ENCODE measurements around the gene GSTP1.

GSTP1 gene

DNA sequence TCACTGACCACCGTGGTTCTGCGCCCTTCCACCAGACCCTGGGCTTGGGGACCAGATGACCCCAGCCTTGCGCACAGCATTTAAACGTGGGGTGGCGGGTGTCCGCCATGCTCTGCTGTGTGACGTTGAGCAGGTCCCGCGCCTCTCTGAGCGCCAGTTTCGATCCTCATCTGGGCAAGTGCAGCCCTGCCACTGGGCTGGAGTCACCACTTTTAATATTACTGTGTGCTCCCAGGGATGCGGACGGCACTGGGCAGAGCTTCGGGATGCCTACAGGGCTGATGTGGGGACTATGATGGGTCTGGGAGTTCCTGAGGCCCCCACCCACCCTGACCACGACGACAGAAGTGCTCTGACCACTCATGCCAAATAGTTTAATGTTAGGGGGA, 47.3 kb downstream of the GSTP1 start:
- no peaks in the 10 kb centered on the region for H3K79me2 ChIP-seq (ENCODE audit: control insufficient read depth, insufficient read depth, low read length, unreplicated experiment)
- H3K36me3 ChIP-seq (ENCODE audit: insufficient read depth, low read length): no peaks in the 10 kb centered on the region
- H3K27me3 ChIP-seq (ENCODE audit: insufficient read depth, low read length): no peaks in the 10 kb centered on the region
- H2AFZ ChIP-seq (ENCODE audit: low read length, unreplicated experiment): peak overlapping the region; percentile 92
- no peak overlapping the region for H3K27ac ChIP-seq (ENCODE audit: low read depth, low read length)
- H3K4me1 ChIP-seq (ENCODE audit: control insufficient read depth, insufficient read depth, low read length, unreplicated experiment): peaks cover 4% of the 10 kb centered on the region
- peak overlapping the region; percentile 82 for H3K4me3 ChIP-seq (ENCODE audit: low read depth, low read length)

DNA sequence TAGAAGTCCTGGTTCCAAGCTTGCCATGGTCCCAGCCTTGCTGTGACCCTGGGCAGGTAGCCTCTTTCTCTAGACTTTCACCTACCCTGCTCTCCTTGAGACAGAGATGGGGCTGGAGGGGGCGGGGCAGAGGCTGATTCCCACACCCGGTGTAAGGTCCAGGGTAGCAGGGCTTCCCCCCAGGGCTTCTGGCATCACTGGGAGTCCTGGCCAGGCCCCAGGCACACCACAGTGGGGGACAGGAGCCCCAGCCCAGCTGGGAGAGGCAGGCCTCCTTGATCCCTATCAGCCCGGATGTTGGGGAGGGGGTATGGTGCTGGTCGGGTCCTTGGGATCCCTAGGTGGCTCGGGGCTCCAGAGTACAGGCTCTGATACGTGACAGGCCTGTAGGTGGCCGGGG, 47.8 kb downstream of the GSTP1 start:
- H3K4me3 ChIP-seq (ENCODE audit: low read depth, low read length): no peak overlapping the region; the same call in 1 of the 2 replicates
- no peak overlapping the region for H3K27ac ChIP-seq (ENCODE audit: low read depth, low read length)

DNA sequence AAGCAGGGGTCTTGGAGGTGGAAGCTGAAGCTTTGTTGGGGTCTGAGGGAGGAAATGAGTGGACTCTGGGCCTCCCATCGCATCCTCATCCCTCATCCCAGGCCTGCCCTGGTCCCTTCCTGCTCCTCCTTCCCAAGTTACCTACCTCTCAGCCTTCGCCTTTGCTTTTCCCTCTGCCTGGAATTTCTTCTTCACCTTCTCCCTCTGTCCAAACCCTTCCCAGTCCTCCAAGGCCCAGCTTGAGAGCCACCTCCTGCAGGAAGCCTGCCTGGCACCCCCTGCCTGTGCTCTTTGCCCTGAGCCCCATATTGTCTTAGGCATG, 48.2 kb downstream of the GSTP1 start:
- Histone ChIP-seq H3K27ac (ENCODE audit: low read depth, low read length) (no peak overlapping the region), H3K27me3 (ENCODE audit: insufficient read depth, low read length) (no peaks in the 10 kb centered on the region), H3K4me1 (ENCODE audit: control insufficient read depth, insufficient read depth, low read length, unreplicated experiment) (peaks cover 4% of the 10 kb centered on the region), H2AFZ (ENCODE audit: low read length, unreplicated experiment) (no peak overlapping the region), H3K4me3 (ENCODE audit: low read depth, low read length) (no peak overlapping the region), H3K36me3 (ENCODE audit: insufficient read depth, low read length) (no peaks in the 10 kb centered on the region), H3K79me2 (ENCODE audit: control insufficient read depth, insufficient read depth, low read length, unreplicated experiment) (no peaks in the 10 kb centered on the region)

More for the DNA sequence above, 47.8 kb downstream of the GSTP1 start:
- H2AFZ ChIP-seq (ENCODE audit: low read length, unreplicated experiment): no peak overlapping the region
- no peaks in the 10 kb centered on the region for H3K27me3 ChIP-seq (ENCODE audit: insufficient read depth, low read length)
- no peaks in the 10 kb centered on the region for H3K36me3 ChIP-seq (ENCODE audit: insufficient read depth, low read length)
- peaks cover 4% of the 10 kb centered on the region for H3K4me1 ChIP-seq (ENCODE audit: control insufficient read depth, insufficient read depth, low read length, unreplicated experiment)
- no peaks in the 10 kb centered on the region for H3K79me2 ChIP-seq (ENCODE audit: control insufficient read depth, insufficient read depth, low read length, unreplicated experiment)

DNA sequence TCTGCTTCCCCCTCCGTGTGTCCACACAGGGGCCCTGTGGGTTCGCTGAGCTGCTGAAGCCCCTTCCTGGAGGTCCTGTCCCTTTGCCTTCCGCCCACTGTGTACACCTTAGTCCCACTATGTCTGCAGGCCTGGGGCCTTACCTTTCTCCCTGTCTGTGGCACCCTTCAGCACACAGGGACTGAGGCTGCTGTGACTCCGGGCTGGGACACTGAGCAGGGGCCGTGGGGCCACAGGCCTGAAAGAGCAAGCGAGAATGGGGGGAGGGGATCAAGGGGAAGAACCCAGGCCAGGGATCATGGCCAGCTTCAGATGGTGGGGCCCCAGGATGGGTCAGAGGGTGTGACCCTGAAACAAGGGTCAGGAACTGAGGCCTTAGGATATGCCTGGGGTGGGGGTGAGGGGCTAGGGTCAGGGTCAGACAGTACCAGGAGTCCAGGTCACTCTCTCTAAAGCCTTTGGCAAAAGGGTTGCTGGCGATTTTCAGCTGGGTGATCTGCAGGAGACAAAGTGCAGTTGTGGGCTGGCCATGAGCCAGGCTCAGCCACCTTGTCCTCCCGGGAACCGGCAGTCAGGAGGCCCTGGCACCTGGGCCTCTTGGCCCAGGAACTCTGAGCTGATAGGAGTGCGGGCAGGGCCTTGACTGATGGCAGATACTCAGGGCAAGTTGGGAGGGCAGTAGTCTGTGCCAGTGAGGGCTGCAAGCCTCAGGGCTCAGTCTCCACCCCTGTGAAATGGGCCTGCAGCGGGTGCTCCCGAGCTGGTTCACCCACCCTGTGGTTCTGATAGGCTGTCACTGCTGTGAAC, 48.8 kb downstream of the GSTP1 start:
- H2AFZ ChIP-seq (ENCODE audit: low read length, unreplicated experiment): no peak overlapping the region
- no peak overlapping the region for H3K4me3 ChIP-seq (ENCODE audit: low read depth, low read length)
- no peak overlapping the region for H3K27ac ChIP-seq (ENCODE audit: low read depth, low read length)
- H3K4me1 ChIP-seq (ENCODE audit: control insufficient read depth, insufficient read depth, low read length, unreplicated experiment): peaks cover 4% of the 10 kb centered on the region
- no peaks in the 10 kb centered on the region for H3K79me2 ChIP-seq (ENCODE audit: control insufficient read depth, insufficient read depth, low read length, unreplicated experiment)
- H3K36me3 ChIP-seq (ENCODE audit: insufficient read depth, low read length): no peaks in the 10 kb centered on the region
- H3K27me3 ChIP-seq (ENCODE audit: insufficient read depth, low read length): no peaks in the 10 kb centered on the region

DNA sequence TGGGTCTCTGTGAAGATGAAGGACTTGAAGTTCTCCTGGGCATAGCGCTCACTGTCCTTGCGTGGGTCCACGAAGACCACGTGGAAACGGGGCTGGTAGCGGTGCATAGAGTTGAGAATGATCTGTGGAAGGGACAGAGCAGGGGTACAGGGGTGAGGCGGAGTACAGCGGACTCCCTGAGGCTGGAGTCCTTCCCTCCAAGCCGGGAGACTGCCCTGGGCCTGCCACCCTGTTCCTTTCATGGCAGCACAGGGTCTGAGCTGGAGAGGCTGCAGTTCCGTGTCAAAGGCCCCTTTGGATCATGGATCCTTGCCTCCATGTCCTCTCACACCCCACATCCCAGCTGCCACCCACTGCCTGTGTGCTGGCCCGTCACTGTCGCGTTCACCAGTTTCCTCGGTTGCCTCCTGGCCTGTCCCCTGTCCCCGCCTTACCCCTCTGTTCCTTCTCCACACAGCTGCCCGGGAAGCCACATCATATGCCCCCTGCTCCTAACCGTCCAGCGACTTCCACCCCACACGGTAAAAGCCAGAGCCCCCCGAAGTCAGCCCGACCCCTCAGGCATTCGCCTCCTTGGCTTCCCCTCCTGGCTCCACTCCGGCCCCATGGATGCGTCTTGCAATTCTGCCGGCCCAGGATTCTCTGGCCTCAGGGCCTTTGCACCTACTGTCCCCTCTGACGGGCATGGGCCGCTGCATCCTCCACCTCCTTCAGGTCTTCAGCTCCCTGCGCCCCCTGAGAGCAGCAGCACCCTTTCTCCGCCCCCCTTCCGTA, 49.6 kb downstream of the GSTP1 start:
- Histone ChIP-seq H3K27ac (ENCODE audit: low read depth, low read length) (no peak overlapping the region), H3K36me3 (ENCODE audit: insufficient read depth, low read length) (no peaks in the 10 kb centered on the region), H2AFZ (ENCODE audit: low read length, unreplicated experiment) (no peak overlapping the region), H3K4me1 (ENCODE audit: control insufficient read depth, insufficient read depth, low read length, unreplicated experiment) (peaks cover 4% of the 10 kb centered on the region), H3K27me3 (ENCODE audit: insufficient read depth, low read length) (no peaks in the 10 kb centered on the region), H3K79me2 (ENCODE audit: control insufficient read depth, insufficient read depth, low read length, unreplicated experiment) (no peaks in the 10 kb centered on the region), H3K4me3 (ENCODE audit: low read depth, low read length) (no peak overlapping the region)

DNA sequence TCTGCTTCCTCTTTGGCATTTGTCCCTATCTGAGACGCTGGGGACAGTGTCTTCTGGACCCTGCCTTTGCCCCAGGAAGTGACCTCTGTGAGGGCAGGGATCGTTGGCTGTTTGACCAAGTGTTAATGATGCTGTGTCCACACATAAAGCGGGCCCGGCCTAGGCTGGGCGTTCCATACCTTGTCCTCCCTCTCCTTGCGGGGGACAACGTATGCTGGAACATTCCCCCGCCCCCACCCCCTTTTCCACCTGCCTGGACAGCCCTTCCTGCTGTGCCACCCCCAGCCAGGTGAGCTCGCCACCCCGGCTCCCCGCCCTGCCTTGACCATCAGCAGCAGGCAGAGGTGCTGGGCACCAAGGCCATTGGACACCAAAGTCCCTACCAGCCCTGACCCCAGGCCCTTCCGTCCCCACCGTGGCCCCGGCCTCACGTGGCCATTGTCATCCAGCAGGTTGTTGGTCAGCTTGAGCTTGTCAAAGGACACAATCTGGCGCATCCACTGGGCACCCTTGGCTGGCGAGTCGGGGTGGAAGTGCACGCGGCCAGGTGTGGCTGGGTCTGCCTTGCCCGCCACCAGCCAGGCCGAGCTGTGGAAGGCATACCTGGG, 50.2 kb downstream of the GSTP1 start:
- no peaks in the 10 kb centered on the region; the same call in 1 of the 2 replicates for H3K27me3 ChIP-seq (ENCODE audit: insufficient read depth, low read length)
- no peaks in the 10 kb centered on the region for H3K79me2 ChIP-seq (ENCODE audit: control insufficient read depth, insufficient read depth, low read length, unreplicated experiment)
- peaks cover 4% of the 10 kb centered on the region for H3K4me1 ChIP-seq (ENCODE audit: control insufficient read depth, insufficient read depth, low read length, unreplicated experiment)
- no peak overlapping the region for H3K27ac ChIP-seq (ENCODE audit: low read depth, low read length)
- H3K4me3 ChIP-seq (ENCODE audit: low read depth, low read length): no peak overlapping the region
- H2AFZ ChIP-seq (ENCODE audit: low read length, unreplicated experiment): no peak overlapping the region
- no peaks in the 10 kb centered on the region for H3K36me3 ChIP-seq (ENCODE audit: insufficient read depth, low read length)

DNA sequence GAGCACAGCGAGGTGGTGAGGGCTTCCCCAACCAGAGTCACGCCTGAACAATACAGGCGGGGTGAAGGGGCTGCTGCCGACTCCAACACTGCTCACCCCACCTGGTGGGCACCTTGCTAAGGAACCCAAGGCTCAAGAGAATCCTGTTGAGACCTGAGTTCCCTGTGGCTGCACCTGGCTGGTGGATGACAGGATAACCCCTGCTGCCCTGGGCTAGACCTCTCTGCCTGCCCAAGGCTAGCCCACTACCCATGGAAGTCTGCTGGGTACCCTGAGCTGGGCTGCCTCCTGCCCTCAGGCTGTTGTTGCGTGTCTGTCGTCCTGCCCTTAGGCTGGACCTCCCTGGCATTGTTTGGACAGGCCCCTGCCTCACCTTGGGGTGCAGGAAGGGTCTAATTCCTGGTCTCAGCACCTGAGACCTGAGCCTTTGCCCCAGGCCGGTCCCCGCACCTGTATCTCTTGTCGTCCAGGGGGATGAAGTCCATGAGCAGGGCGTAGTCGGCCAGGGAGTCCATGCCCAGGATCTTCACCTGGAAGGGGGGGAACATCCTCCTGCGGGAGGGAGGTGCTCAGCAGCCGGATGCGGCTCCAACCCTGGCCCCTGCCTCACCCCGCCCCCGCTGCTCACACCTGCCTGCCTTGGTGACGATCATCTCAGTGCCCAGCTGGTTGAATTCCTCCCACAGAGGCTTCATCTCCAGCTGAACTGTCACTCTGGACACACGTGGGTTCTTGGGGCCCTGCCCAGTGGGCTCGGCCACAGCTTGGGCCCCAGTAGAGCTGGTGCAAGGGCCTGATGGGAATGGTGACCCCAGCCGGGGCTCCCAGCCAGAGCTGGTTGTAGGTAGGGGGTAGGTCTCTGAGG, 51.0 kb downstream of the GSTP1 start:
- H3K27ac ChIP-seq (ENCODE audit: low read depth, low read length): no peak overlapping the region
- H3K79me2 ChIP-seq (ENCODE audit: control insufficient read depth, insufficient read depth, low read length, unreplicated experiment): no peaks in the 10 kb centered on the region
- H3K4me3 ChIP-seq (ENCODE audit: low read depth, low read length): no peak overlapping the region
- no peaks in the 10 kb centered on the region for H3K36me3 ChIP-seq (ENCODE audit: insufficient read depth, low read length)
- peaks cover 2% of the 10 kb centered on the region for H3K27me3 ChIP-seq (ENCODE audit: insufficient read depth, low read length)
- H3K4me1 ChIP-seq (ENCODE audit: control insufficient read depth, insufficient read depth, low read length, unreplicated experiment): peaks cover 4% of the 10 kb centered on the region
- no peak overlapping the region for H2AFZ ChIP-seq (ENCODE audit: low read length, unreplicated experiment)

DNA sequence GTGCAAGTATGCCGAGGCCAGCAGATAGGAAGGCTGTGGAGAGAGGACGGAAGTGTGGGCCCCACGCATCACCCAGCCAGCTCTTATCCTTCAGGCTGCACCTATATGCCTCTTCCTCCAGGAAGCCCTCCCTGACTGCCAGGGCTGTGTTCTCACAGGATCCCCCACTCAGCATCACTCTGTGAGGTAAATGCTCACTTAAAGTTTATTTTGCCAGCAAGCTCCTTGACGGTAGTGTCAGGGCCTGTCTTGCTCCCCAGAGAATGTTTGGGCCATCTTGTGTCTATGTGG, 51.6 kb downstream of the GSTP1 start:
- Histone ChIP-seq H3K36me3 (ENCODE audit: insufficient read depth, low read length) (no peaks in the 10 kb centered on the region), H2AFZ (ENCODE audit: low read length, unreplicated experiment) (no peak overlapping the region), H3K79me2 (ENCODE audit: control insufficient read depth, insufficient read depth, low read length, unreplicated experiment) (no peaks in the 10 kb centered on the region), H3K4me3 (ENCODE audit: low read depth, low read length) (no peak overlapping the region), H3K27ac (ENCODE audit: low read depth, low read length) (no peak overlapping the region), H3K4me1 (ENCODE audit: control insufficient read depth, insufficient read depth, low read length, unreplicated experiment) (peaks cover 4% of the 10 kb centered on the region), H3K27me3 (ENCODE audit: insufficient read depth, low read length) (peaks cover 4% of the 10 kb centered on the region)
